Measurements from ENCODE around the gene IL1RAPL2. TPM values are rescaled to one million over a fixed set of nuclear protein-coding genes. Genes with fewer than 3 reads are reported as not detected.

IL1RAPL2 gene
- total RNA-seq, 4 donors from 2014 or later, result not detected

GRCh38 chrX:105323928-105324327 is 757.9 kb downstream of the IL1RAPL2 start:
- no peaks in the 10 kb centered on the region for H3K9me3 ChIP-seq
- no peaks in the 10 kb centered on the region for H3K27me3 ChIP-seq
- intact Hi-C loops (cut with DNase I), result no loop called here
- WGBS, 2 donors, result 29 to 38% methylated on average over 1 of the region's 1 CpG
- no peak overlapping the region for H3K27ac ChIP-seq
- no peak overlapping the region for H3K4me3 ChIP-seq (replicated peaks in 1 of 3)
- no peak for TF ChIP-seq POLR2A (IDR thresholded peaks at IDR 0.05)
- no peak for TF ChIP-seq CTCF (IDR thresholded peaks at IDR 0.05)
- H3K36me3 ChIP-seq, result no peaks in the 10 kb centered on the region
- no peaks in the 10 kb centered on the region for H3K4me1 ChIP-seq
- DNase-seq, result no peak

GRCh38 chrX:105328773-105329172 is 762.8 kb downstream of the IL1RAPL2 start:
- no peak overlapping the region for H3K4me3 ChIP-seq (replicated peaks in 1 of 3)
- H3K9me3 ChIP-seq, result no peaks in the 10 kb centered on the region
- H3K36me3 ChIP-seq, result no peaks in the 10 kb centered on the region
- TF ChIP-seq CTCF (IDR thresholded peaks at IDR 0.05), result no peak
- TF ChIP-seq POLR2A (IDR thresholded peaks at IDR 0.05), result no peak
- H3K27me3 ChIP-seq, result no peaks in the 10 kb centered on the region
- H3K4me1 ChIP-seq, result no peaks in the 10 kb centered on the region
- DNase-seq, result no peak
- intact Hi-C loops (cut with DNase I), result no loop called here
- H3K27ac ChIP-seq, result no peak overlapping the region

GRCh38 chrX:105331244-105331643 is 765.2 kb downstream of the IL1RAPL2 start:
- TF ChIP-seq CTCF (IDR thresholded peaks at IDR 0.05) (no peak), POLR2A (IDR thresholded peaks at IDR 0.05) (no peak)
- 84 to 97% methylated on average over 1 of the region's 1 CpG for WGBS, 2 donors
- no peaks in the 10 kb centered on the region for H3K4me1 ChIP-seq
- no peaks in the 10 kb centered on the region for H3K9me3 ChIP-seq
- no peaks in the 10 kb centered on the region for H3K36me3 ChIP-seq
- intact Hi-C loops (cut with DNase I), result no loop called here
- H3K4me3 ChIP-seq (replicated peaks in 1 of 3), result no peak overlapping the region
- no peak for DNase-seq
- no peaks in the 10 kb centered on the region for H3K27me3 ChIP-seq
- H3K27ac ChIP-seq, result no peak overlapping the region

GRCh38 chrX:105347373-105347772 is 781.4 kb downstream of the IL1RAPL2 start:
- Histone ChIP-seq H3K27ac (no peak overlapping the region), H3K9me3 (no peaks in the 10 kb centered on the region), H3K27me3 (no peaks in the 10 kb centered on the region), H3K4me3 (replicated peaks in 1 of 3) (no peak overlapping the region), H3K36me3 (no peaks in the 10 kb centered on the region), H3K4me1 (no peaks in the 10 kb centered on the region)
- TF ChIP-seq POLR2A (IDR thresholded peaks at IDR 0.05), result no peak
- TF ChIP-seq CTCF (IDR thresholded peaks at IDR 0.05), result no peak
- DNase-seq, result no peak
- intact Hi-C loops (cut with DNase I), result no loop called here
- 90 to 95% methylated on average over 3 of the region's 3 CpGs for WGBS, 2 donors

- no peak for DNase-seq
- TF ChIP-seq POLR2A (IDR thresholded peaks at IDR 0.05) (no peak), CTCF (IDR thresholded peaks at IDR 0.05) (no peak)
- Histone ChIP-seq H3K4me3 (replicated peaks in 1 of 3) (no peak overlapping the region), H3K4me1 (no peaks in the 10 kb centered on the region), H3K9me3 (no peaks in the 10 kb centered on the region), H3K36me3 (no peaks in the 10 kb centered on the region), H3K27me3 (no peaks in the 10 kb centered on the region), H3K27ac (no peak overlapping the region)
- intact Hi-C loops (cut with DNase I), result no loop called here
Measured at GRCh38 chrX:105349476-105349875, 783.5 kb downstream of the IL1RAPL2 start.

All from thyroid gland (tissue), 4 donors.